ACC112 (cell line): ENCODE measurements around the gene RPL18.
A peak's percentile ranks its signal among the peaks of the same experiment; 100 is the strongest.

ENCODE experiments used
- H2AFZ ChIP-seq: fragments of 200-600 bp; sonication (generic); one replicate; pipeline ENCODE4 v1.6.0; 2017; ENCODE audit warnings: antibody characterized with exemption, low read length; ENCODE audit not compliant: unreplicated experiment
- H3K27ac ChIP-seq: fragments of 200-600 bp; sonication (generic); 2 replicates; pipeline ENCODE4 v1.5.1; 2014; ENCODE audit warnings: low read depth, mild to moderate bottlenecking, antibody characterized with exemption, low read length, moderate library complexity
- H3K27me3 ChIP-seq: fragments of 200-600 bp; sonication (generic); 2 replicates; pipeline ENCODE4 v1.6.1; 2014; ENCODE audit warnings: mild to moderate bottlenecking, antibody characterized with exemption, low read length, moderate library complexity, mixed read lengths; ENCODE audit not compliant: insufficient read depth
- H3K36me3 ChIP-seq: fragments of 200-600 bp; sonication (generic); 2 replicates; pipeline ENCODE4 v1.6.1; 2016; ENCODE audit warnings: mild to moderate bottlenecking, antibody characterized with exemption, low read length, moderate library complexity, mixed read lengths; ENCODE audit not compliant: insufficient read depth
- H3K4me1 ChIP-seq: fragments of 200-600 bp; sonication (generic); one replicate; pipeline ENCODE4 v1.6.1; 2016; ENCODE audit warnings: low read length, mixed read lengths; ENCODE audit not compliant: insufficient read depth, unreplicated experiment, control insufficient read depth
- H3K4me3 ChIP-seq: fragments of 200-600 bp; sonication (generic); 2 replicates; pipeline ENCODE4 v1.5.1; 2014; ENCODE audit warnings: mild to moderate bottlenecking, low read depth, low read length
- H3K79me2 ChIP-seq: fragments of 200-600 bp; sonication (generic); one replicate; pipeline ENCODE4 v1.6.0; 2016; ENCODE audit warnings: low read length; ENCODE audit not compliant: control insufficient read depth, unreplicated experiment, insufficient read depth

The RPL18 gene

GRCh38 chr19:48575931-48576622 lies 42.9 kb downstream of the RPL18 start:
- Histone ChIP-seq H3K4me3 (no peak overlapping the region), H3K36me3 (no peaks in the 10 kb centered on the region), H3K79me2 (no peaks in the 10 kb centered on the region), H2AFZ (no peak overlapping the region), H3K27me3 (no peaks in the 10 kb centered on the region), H3K4me1 (peaks cover 3% of the 10 kb centered on the region), H3K27ac (no peak overlapping the region)

- Histone ChIP-seq H3K27me3 (no peaks in the 10 kb centered on the region), H3K4me3 (no peak overlapping the region), H3K79me2 (no peaks in the 10 kb centered on the region), H3K27ac (no peak overlapping the region), H3K4me1 (peaks cover 3% of the 10 kb centered on the region), H2AFZ (no peak overlapping the region), H3K36me3 (no peaks in the 10 kb centered on the region)
Observed at GRCh38 chr19:48573163-48573505, 45.8 kb downstream of the RPL18 start.

- no peaks in the 10 kb centered on the region for H3K79me2 ChIP-seq
- peaks cover 3% of the 10 kb centered on the region for H3K4me1 ChIP-seq
- no peak overlapping the region for H2AFZ ChIP-seq
- no peak overlapping the region for H3K27ac ChIP-seq
- no peaks in the 10 kb centered on the region for H3K27me3 ChIP-seq
- no peaks in the 10 kb centered on the region for H3K36me3 ChIP-seq
- H3K4me3 ChIP-seq: no peak overlapping the region
Observed at GRCh38 chr19:48571378-48572162, 47.4 kb downstream of the RPL18 start.

GRCh38 chr19:48569814-48570213 lies 49.2 kb downstream of the RPL18 start:
- H2AFZ ChIP-seq: no peak overlapping the region
- H3K27ac ChIP-seq: no peak overlapping the region
- H3K36me3 ChIP-seq: no peaks in the 10 kb centered on the region

GRCh38 chr19:48568345-48568886 lies 50.6 kb downstream of the RPL18 start:
- H3K4me1 ChIP-seq: no peaks in the 10 kb centered on the region
- H3K36me3 ChIP-seq: no peaks in the 10 kb centered on the region
- H3K4me3 ChIP-seq: 0 out of 2 replicates have a peak overlapping the region, but pooled peaks have one; percentile 37
- H3K79me2 ChIP-seq: no peaks in the 10 kb centered on the region
- no peak overlapping the region for H2AFZ ChIP-seq
- H3K27ac ChIP-seq: peak overlapping the region; percentile 59
- no peaks in the 10 kb centered on the region for H3K27me3 ChIP-seq

More at GRCh38 chr19:48569814-48570213, 49.2 kb downstream of the RPL18 start:
- no peaks in the 10 kb centered on the region for H3K79me2 ChIP-seq
- H3K4me1 ChIP-seq: peaks cover 3% of the 10 kb centered on the region
- no peak overlapping the region for H3K4me3 ChIP-seq
- H3K27me3 ChIP-seq: no peaks in the 10 kb centered on the region
